Heart right ventricle (tissue), 16 donors: ENCODE results near the gene VTN. TPM values are rescaled to one million over a fixed set of nuclear protein-coding genes. Genes with fewer than 3 reads are reported as not detected.

Experiments used
- ATAC-seq, 8 donors: fragments of 200-7000 bp; cut with Tn5 transposase; one replicate each; pipeline ENCODE4 v1.9.1; 2020; ENCODE audit warnings: mild to moderate bottlenecking in 8 of 8, moderate library complexity in 8 of 8, moderate number of reproducible peaks in 1 of 8
- DNase-seq, 2 donors: peaks; one replicate each; pipeline ENCODE4 v3.0.0-alpha.2; 2020
- H3K27ac ChIP-seq, 10 donors: fragments of 200-600 bp; sonication (generic) in 2 of 10; one replicate each; pipeline versions ENCODE4 v1.5.0 to v1.8.0; 2020 to 2022; ENCODE audit warnings: mild to moderate bottlenecking in 3 of 10
- H3K27me3 ChIP-seq, 7 donors: fragments of 200-600 bp; one replicate each; pipeline ENCODE4 v1.8.0; 2021 to 2022; ENCODE audit warnings: mild to moderate bottlenecking in 2 of 7
- H3K36me3 ChIP-seq, 9 donors: fragments of 200-600 bp; sonication (generic) in 1 of 9; one replicate each; pipeline versions ENCODE4 v1.5.0 to v1.8.0; 2020 to 2022; ENCODE audit warnings: mild to moderate bottlenecking in 2 of 9
- H3K4me1 ChIP-seq, 9 donors: fragments of 200-600 bp; sonication (generic) in 1 of 9; one replicate each; pipeline versions ENCODE4 v1.5.0 to v1.8.0; 2020 to 2022; ENCODE audit warnings: mild to moderate bottlenecking in 4 of 9
- H3K4me3 ChIP-seq, 10 donors: fragments of 200-600 bp; sonication (generic) in 2 of 10; one replicate each; pipeline versions ENCODE4 v1.5.0 to v1.8.0; 2020 to 2022; ENCODE audit warnings: mild to moderate bottlenecking in 7 of 10, moderate library complexity in 2 of 10
- H3K9me3 ChIP-seq, 11 donors: fragments of 200-600 bp in 10 of 11; sonication (generic) in 2 of 11; one replicate each; pipeline versions ENCODE4 v1.5.0 to v1.8.0; 2013 to 2022; ENCODE audit warnings: mild to moderate bottlenecking in 2 of 11, control low read depth in 1 of 11, moderate library complexity in 1 of 11
- CTCF ChIP-seq, 9 donors: fragments of 200-600 bp; sonication (generic) in 2 of 9; IDR thresholded peaks; one replicate each; pipeline versions ENCODE4 v1.5.0 to v1.8.0; 2021 to 2022; ENCODE audit warnings: antibody characterized with exemption in 9 of 9, mild to moderate bottlenecking in 5 of 9, moderate library complexity in 1 of 9
- WGBS, 2 donors: extraction: QIAGEN DNeasy Blood & Tissue Kit; methylation state at CpG; one replicate each; pipeline ENCODE4 v1.1.7; 2013; ENCODE audit warnings: inconsistent platforms in 1 of 2; 5-methylcytosine and 5-hydroxymethylcytosine counted together
- intact Hi-C, 10 donors: fragments of 100-400 bp; cut with DNase I; formaldehyde crosslinking; loops; one replicate each; pipeline versions ENCODE4 v1.11.1 to v1.14.2; 2022
- polyA plus RNA-seq, 2 donors: library from polyadenylated mRNA; stranded (reverse); fragments of 200-250 nt; gene quantifications; one replicate each; pipeline ENCODE4 v1.2.3, GENCODE V29; 2013
- total RNA-seq, 10 donors: library from RNA; stranded (reverse); fragmentation: NEBNext Ultra II Directional in 3 of 10; extraction: Animal tissue kit (Norgen Biotek cat#: 25700) in 3 of 10; gene quantifications; one replicate each; pipeline versions ENCODE4 v1.2.1 to v1.2.4, GENCODE V29; 2021 to 2023
- donor health status: Arrhythmogenic right ventricular cardiomyopathy.
- donor health status: ischemic (EF 13 %, LVEDD 7.1; RV severe dilation, severe dysfunction).
- donor health status: healthy with polysubstance abuse.
- donor health status: DM: no; HTN: yes; CAD: no.
- donor health status: DM: no; HTN: no; CAD: no.
- donor health status: ischemic (EF 25% LVEDD 6.9; RV normal size, moderate dysfunction).
- donor health status: ischemic (EF 25% LVEDD 5.7; RV mildly dilated, moderate dysfunction).
- donor health status: healthy.
- donor health status: DM: yes; HTN: yes; CAD: no.
- donor health status: Ischemic cardiomyopathy.
- donor health status: ischemic (EF 35%, LVEDD 5.7; RV mildly dilated, moderate dysfunction).
- donor health status: nonischemic (EF 11% LVEDD 7.7; RV severe dilation, severe dysfunction).
- donor health status: DM: yes; HTN: yes; CAD: no.
- donor health status: PGD.
- donor health status: ischemic (EF 29% LVEDD 5.4; RV normal size, mild dysfunction).
- donor health status: nonischemic (EF 23%, LVEDD 6.1; RV moderate dilation, normal function).

VTN gene
- total and polyA plus RNA-seq, 12 donors, result 26.3 to 121 (median 64.8) TPM

GRCh38 chr17:28372203-28372944 is 2.3 kb upstream of the VTN start:
- no peak for DNase-seq
- intact Hi-C loops, result no loop called here
- 9% methylated on average over 53 of the region's 53 CpGs for WGBS, 2 donors
- ATAC-seq, result peak in 3 of 8 donors; percentile 1 to 17 (median 7)
- H3K9me3 ChIP-seq, result no peaks in the 10 kb centered on the region
- no peak for TF ChIP-seq CTCF (IDR thresholded peaks at IDR 0.05)
- H3K36me3 ChIP-seq, result peaks cover 0 to 6% (median 0%) of the 10 kb centered on the region in 9 donors
- H3K4me1 ChIP-seq, result peaks cover 4 to 40% (median 29%) of the 10 kb centered on the region in 9 donors
- H3K27ac ChIP-seq, result peak overlapping the region in 9 of 10 donors; percentile 61 to 85 (median 79)
- peak overlapping the region; percentile 48 to 78 (median 66) for H3K4me3 ChIP-seq
- peaks cover 0 to 22% (median 0%) of the 10 kb centered on the region in 7 donors for H3K27me3 ChIP-seq

- Histone ChIP-seq H3K4me3 (peak within 1 kb of the TSS; percentile 48 to 78 (median 66)), H3K27me3 (peaks cover 0 to 22% (median 0%) of the 10 kb centered on the region in 7 donors), H3K4me1 (peaks cover 4 to 40% (median 29%) of the 10 kb centered on the region in 9 donors), H3K27ac (peak within 1 kb of the TSS; percentile 4 to 85 (median 79)), H3K36me3 (peaks cover 0 to 6% (median 0%) of the 10 kb centered on the region in 9 donors), H3K9me3 (no peaks in the 10 kb centered on the region)
- TF ChIP-seq CTCF (IDR thresholded peaks at IDR 0.05), result no peak
- ATAC-seq, result peak; percentile 83 to 93 (median 88)
- WGBS, 2 donors, result 1% methylated on average over 68 to 80 of the region's 80 CpGs
- DNase-seq, result peak; percentile 90 to 92
- intact Hi-C loops, result no loop called here
Observed at GRCh38 chr17:28371245-28372202, 1.4 kb upstream of the VTN start, which contains the start of gene SARM1. Gene SARM1, plus strand, starts transcription at chr17:28371694. Its CDS starts 339 bp downstream, at chr17:28372033.

- no peak for ATAC-seq
- Histone ChIP-seq H3K27me3 (peaks cover 0 to 22% (median 0%) of the 10 kb centered on the region in 7 donors), H3K36me3 (peaks cover 0 to 6% (median 0%) of the 10 kb centered on the region in 9 donors), H3K27ac (peak overlapping the region; percentile 4 to 85 (median 79)), H3K9me3 (no peaks in the 10 kb centered on the region), H3K4me1 (peaks cover 4 to 40% (median 29%) of the 10 kb centered on the region in 9 donors), H3K4me3 (peak overlapping the region in 7 of 10 donors; percentile 64 to 78 (median 68))
- intact Hi-C loops, result no loop called here
- DNase-seq, result no peak
- 84 to 88% methylated on average over 1 of the region's 1 CpG for WGBS, 2 donors
- TF ChIP-seq CTCF (IDR thresholded peaks at IDR 0.05), result no peak
Observed at GRCh38 chr17:28370744-28371103, 617 bp upstream of the VTN start.

GRCh38 chr17:28369684-28370034 is 448 bp downstream of the VTN start:
- H3K27ac ChIP-seq, result peak overlapping the region in 9 of 10 donors; percentile 61 to 85 (median 79)
- WGBS, 2 donors, result 65 to 74% methylated on average over 10 of the region's 10 CpGs
- no peak for DNase-seq
- peak in 1 of 8 donors; percentile 4 for ATAC-seq
- H3K4me3 ChIP-seq, result peak overlapping the region in 6 of 10 donors; percentile 3 to 29 (median 18)
- peaks cover 0 to 22% (median 0%) of the 10 kb centered on the region in 7 donors for H3K27me3 ChIP-seq
- intact Hi-C loops, result no loop called here
- H3K9me3 ChIP-seq, result no peaks in the 10 kb centered on the region
- peaks cover 4 to 40% (median 29%) of the 10 kb centered on the region in 9 donors for H3K4me1 ChIP-seq
- TF ChIP-seq CTCF (IDR thresholded peaks at IDR 0.05), result no peak
- H3K36me3 ChIP-seq, result peaks cover 0 to 10% (median 0%) of the 10 kb centered on the region in 9 donors
